ENCODE results near the gene RASIP1.
"Not testable (repeated sequence)": the region's sequence is repeated elsewhere in the genome, so short reads cannot be mapped to it uniquely, and the experiment has no call there.

RASIP1 gene

DNA sequence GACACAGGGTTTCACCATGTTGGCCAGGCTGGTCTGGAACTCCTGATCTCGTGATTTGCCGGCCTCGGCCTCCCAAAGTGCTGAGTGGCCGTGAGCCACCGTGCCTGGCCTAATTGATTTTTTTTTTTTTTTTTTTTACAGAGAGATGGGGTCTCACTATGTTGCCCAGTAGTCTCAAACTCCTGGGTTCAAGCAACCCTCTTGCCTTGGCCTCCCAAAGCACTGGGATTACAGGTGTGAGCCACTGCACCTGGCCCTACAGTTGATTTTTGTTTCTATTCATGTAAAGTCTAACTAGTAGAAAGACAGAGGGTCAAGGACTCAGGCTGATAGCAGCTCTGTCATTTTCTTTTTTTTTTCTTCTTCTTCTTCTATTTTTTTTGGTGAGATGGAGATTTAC, 36.7 kb upstream of the RASIP1 start:
- in situ Hi-C loops (cut with MboI; ENCODE audit: low sequenced_read_pairs, unreplicated experiment) = no loop called here
- no peak for DNase-seq (ENCODE audit: low spot score)
- TF ChIP-seq, protein P1, sequence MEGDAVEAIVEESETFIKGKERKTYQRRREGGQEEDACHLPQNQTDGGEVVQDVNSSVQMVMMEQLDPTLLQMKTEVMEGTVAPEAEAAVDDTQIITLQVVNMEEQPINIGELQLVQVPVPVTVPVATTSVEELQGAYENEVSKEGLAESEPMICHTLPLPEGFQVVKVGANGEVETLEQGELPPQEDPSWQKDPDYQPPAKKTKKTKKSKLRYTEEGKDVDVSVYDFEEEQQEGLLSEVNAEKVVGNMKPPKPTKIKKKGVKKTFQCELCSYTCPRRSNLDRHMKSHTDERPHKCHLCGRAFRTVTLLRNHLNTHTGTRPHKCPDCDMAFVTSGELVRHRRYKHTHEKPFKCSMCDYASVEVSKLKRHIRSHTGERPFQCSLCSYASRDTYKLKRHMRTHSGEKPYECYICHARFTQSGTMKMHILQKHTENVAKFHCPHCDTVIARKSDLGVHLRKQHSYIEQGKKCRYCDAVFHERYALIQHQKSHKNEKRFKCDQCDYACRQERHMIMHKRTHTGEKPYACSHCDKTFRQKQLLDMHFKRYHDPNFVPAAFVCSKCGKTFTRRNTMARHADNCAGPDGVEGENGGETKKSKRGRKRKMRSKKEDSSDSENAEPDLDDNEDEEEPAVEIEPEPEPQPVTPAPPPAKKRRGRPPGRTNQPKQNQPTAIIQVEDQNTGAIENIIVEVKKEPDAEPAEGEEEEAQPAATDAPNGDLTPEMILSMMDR (IDR thresholded peaks at IDR 0.05; ENCODE audit: borderline replicate concordance, control extremely low read depth, extremely low read depth, insufficient read depth, missing control alignments) = no peak

DNA sequence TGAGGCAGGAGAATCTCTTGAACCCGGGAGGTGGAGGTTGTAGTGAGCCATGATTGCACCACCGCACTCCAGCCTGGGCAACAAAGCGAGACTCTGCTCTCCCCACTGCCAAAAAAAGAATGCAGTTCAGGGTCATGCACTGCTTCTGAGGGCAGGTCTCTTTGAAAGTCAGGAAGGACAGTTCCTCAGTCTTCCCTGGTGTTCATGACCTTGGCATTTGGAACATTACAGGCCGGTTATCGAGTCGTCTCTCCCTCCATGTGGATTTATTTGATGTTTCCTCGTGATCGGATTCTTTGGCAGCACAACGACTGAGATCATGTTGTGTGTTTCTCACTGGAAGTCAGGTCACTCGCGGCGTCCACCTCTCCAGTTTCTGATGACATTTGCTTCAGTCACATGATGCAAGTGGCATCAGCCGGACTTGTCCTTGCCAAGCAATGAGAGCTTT, 32.1 kb upstream of the RASIP1 start:
- TF ChIP-seq, protein P1 (IDR thresholded peaks at IDR 0.05; ENCODE audit: borderline replicate concordance, control extremely low read depth, extremely low read depth, insufficient read depth, missing control alignments) = no peak
- no peak for DNase-seq (ENCODE audit: low spot score)
- in situ Hi-C loops (cut with MboI; ENCODE audit: low sequenced_read_pairs, unreplicated experiment) = no loop called here

DNA sequence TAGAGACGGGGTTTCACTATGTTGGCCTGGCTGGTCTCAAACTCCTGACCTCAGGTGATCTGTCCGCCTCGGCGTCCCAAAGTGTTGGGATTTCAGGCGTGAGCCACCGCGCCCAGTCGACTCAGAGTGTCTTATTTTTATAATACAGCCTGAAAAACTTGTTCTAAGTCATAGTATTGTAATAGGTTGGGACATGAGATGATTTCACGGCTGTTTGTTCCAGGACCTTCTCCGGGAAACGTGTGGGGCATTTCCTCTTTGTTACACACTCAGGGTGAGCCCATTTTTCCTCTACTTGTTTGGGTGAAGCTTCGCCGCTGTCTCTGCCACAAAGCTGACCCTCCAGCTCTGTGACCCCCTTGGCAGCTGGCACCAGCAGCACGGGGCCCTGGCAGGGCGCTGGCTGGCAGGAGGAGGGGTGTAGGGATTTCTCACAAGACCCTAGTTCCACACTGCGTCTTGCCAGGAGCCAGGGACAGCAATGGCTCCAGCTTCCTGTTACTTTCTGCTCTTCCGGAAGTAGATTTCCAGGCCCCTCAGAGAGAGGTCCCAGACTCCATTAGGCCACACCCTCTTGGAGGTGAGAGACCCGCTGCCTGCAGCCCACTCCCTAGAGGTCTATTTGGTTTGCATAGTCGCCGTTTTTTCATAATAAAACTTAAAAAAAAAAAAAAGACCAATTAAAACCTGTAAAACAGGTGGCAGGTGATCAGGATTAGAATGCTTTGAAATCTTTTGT, 30.5 kb upstream of the RASIP1 start:
- in situ Hi-C loops (cut with MboI; ENCODE audit: low sequenced_read_pairs, unreplicated experiment) = no loop called here
- DNase-seq (ENCODE audit: low spot score) = no peak
- TF ChIP-seq, protein P1 (IDR thresholded peaks at IDR 0.05; ENCODE audit: borderline replicate concordance, control extremely low read depth, extremely low read depth, insufficient read depth, missing control alignments) = no peak

DNA sequence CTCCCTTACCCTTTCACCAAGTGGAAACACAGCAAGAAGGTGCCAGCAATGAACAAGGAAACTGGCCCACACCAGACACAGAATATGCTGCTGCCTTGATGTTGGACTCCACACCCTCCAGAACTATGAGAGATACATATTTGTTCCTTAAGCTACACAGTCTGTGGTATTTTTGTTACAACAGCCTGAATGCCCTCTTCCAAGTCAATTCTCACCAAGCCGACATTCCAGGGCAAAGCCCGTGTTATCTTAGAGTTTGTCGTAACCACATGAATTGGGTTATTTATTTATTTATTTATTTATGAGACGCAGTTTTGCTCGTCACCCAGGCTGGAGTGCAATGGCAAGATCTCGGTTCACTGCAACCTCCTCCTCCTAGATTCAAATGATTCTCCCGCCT, 29.9 kb upstream of the RASIP1 start:
- in situ Hi-C loops (cut with MboI; ENCODE audit: low sequenced_read_pairs, unreplicated experiment) = no loop called here
- DNase-seq (ENCODE audit: low spot score) = no peak

DNA sequence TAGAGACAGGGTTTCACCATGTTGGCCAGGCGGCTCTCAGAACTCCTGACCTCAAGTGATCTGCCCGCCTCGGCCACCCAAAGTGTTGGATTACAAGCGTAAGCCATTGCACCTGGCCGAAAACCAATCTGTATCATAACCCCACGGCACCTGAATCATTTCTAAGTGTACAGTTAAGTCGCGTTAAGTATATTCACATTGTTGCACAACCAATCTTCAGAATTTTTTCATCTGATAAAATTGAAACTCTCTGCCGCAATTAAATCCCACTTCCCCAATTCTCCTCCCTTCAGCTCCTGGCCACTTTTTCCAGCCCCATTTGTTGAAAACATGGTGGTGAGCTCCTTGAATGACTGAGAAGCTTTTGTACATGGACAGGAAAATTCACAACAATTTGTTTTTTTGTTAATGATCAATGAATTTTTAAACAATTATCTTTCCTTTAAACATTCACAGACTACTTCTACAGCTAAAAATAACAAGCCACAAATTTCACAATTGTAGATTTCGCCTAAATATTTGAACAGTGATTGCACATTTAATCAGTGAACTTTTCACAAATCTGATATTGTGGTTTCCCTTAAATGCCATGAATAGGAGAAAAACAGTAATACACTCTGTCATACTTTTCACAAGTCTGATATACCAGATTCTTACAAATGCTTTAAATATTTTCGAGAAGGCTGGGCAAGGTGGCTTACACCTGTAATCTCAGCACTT, 28.7 kb upstream of the RASIP1 start:
- in situ Hi-C loops (cut with MboI; ENCODE audit: low sequenced_read_pairs, unreplicated experiment) = no loop called here
- TF ChIP-seq, protein P1 (IDR thresholded peaks at IDR 0.05; ENCODE audit: borderline replicate concordance, control extremely low read depth, extremely low read depth, insufficient read depth, missing control alignments) = no peak
- no peak for DNase-seq (ENCODE audit: low spot score)

More for the DNA sequence above, 29.9 kb upstream of the RASIP1 start:
- TF ChIP-seq, protein P1 (IDR thresholded peaks at IDR 0.05; ENCODE audit: borderline replicate concordance, control extremely low read depth, extremely low read depth, insufficient read depth, missing control alignments) = no peak

DNA sequence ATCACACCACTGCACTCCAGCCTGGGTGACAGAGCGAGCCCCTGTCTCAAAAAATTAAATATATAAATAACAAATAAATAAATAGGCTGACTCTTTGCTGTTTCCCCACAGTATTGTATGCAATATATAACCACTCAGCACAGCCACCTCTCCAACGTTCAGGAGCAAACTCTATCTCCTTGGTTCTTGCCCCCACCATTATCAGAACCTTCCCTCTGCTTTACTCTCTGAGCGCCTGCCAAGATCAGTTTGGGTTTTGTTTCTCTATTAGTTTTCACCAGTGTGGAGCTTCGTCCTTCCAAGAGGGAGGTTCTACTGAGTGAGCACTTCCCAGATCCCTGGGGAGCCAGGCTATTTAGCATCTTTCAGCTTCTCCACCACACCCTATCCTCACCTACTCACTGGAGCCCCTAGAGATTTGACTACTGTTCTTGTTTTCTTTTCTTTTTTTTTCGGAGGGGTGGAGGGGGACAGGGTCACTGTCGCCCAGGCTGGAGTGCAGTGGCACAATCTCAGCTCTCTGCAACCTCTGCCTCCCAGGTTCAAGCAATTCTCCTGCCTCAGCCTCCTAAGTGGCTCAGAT, 27.9 kb upstream of the RASIP1 start:
- DNase-seq (ENCODE audit: low spot score); in situ Hi-C loops (cut with MboI; ENCODE audit: low sequenced_read_pairs, unreplicated experiment): not testable (repeated sequence)

DNA sequence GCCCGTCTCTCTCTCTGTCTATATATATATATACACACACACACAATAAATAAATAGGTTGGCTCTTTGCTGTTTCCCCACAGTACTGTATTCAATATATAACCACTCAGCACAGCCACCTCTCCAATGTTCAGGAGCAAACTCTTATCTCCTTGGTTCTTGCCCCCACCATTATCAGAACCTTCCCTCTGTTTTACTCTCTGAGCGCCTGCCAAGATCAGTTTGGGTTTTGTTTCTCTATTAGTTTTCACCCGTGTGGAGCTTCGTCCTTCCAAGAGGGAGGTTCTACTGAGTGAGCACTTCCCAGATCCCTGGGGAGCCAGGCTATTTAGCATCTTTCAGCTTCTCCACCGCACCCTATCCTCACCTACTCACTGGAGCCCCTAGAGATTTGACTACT, 25.4 kb upstream of the RASIP1 start:
- DNase-seq (ENCODE audit: low spot score); in situ Hi-C loops (cut with MboI; ENCODE audit: low sequenced_read_pairs, unreplicated experiment): not testable (repeated sequence)
